ENCODE data around the gene CABYR.

GRCh38 chr18:24209558-24209957, 70.7 kb downstream of the CABYR start:
- TF ChIP-seq POLR2A (IDR thresholded peaks at IDR 0.05) (no peak), CTCF (IDR thresholded peaks at IDR 0.05) (no peak)

Measured in uterus (tissue), 2 donors.